Muscle of leg (tissue), 11 donors: ENCODE measurements around the gene ENKD1. TPM values are rescaled to one million over a fixed set of nuclear protein-coding genes. Genes with fewer than 3 reads are reported as not detected.

Experiments
- DNase-seq: peaks from one replicate; pipeline ENCODE4 v3.0.0; 2013
- H3K27ac ChIP-seq: one replicate; pipeline ENCODE4 v1.5.1; 2013; ENCODE audit warnings: mild to moderate bottlenecking, low read length, control low read depth
- H3K27me3 ChIP-seq: one replicate; pipeline ENCODE4 v1.6.1; 2013; ENCODE audit warnings: low read length; ENCODE audit not compliant: control insufficient read depth, insufficient read depth
- H3K36me3 ChIP-seq: one replicate; pipeline ENCODE4 v1.6.1; 2013; ENCODE audit warnings: low read length; ENCODE audit not compliant: control insufficient read depth, insufficient read depth
- H3K4me1 ChIP-seq: one replicate; pipeline ENCODE4 v1.6.1; 2013; ENCODE audit warnings: low read length; ENCODE audit not compliant: control insufficient read depth, insufficient read depth
- H3K4me3 ChIP-seq: one replicate; pipeline ENCODE4 v1.5.1; 2013; ENCODE audit warnings: low read length, control low read depth
- H3K9me3 ChIP-seq: replicated peaks from 2 replicates; pipeline ENCODE4 v1.6.1; 2013; ENCODE audit warnings: low read depth, low read length; ENCODE audit not compliant: control insufficient read depth
- WGBS: methylation state at CpG from one replicate; pipeline ENCODE4 v1.1.5; 2013; ENCODE audit warnings: missing lambda C conversion rate; ENCODE audit not compliant: insufficient coverage; 5-methylcytosine and 5-hydroxymethylcytosine counted together
- polyA plus RNA-seq, 8 donors: library from polyadenylated mRNA; unstranded; fragments of 120-200 nt; gene quantifications; one replicate each; pipeline versions ENCODE4 v1.2.1 to v1.2.3, GENCODE V29; 2013; ENCODE audit warnings: inconsistent platforms in 1 of 8, low replicate concordance in 1 of 8; ENCODE audit not compliant: insufficient read length in 8 of 8, insufficient read depth in 1 of 8
- total RNA-seq: library from RNA; stranded (reverse); fragments of 120-200 nt; gene quantifications from one replicate; pipeline ENCODE4 v1.2.4, GENCODE V29; 2013

ENKD1 gene
- total and polyA plus RNA-seq, 9 donors = 8.1 to 13.4 (median 9.1) TPM

DNA sequence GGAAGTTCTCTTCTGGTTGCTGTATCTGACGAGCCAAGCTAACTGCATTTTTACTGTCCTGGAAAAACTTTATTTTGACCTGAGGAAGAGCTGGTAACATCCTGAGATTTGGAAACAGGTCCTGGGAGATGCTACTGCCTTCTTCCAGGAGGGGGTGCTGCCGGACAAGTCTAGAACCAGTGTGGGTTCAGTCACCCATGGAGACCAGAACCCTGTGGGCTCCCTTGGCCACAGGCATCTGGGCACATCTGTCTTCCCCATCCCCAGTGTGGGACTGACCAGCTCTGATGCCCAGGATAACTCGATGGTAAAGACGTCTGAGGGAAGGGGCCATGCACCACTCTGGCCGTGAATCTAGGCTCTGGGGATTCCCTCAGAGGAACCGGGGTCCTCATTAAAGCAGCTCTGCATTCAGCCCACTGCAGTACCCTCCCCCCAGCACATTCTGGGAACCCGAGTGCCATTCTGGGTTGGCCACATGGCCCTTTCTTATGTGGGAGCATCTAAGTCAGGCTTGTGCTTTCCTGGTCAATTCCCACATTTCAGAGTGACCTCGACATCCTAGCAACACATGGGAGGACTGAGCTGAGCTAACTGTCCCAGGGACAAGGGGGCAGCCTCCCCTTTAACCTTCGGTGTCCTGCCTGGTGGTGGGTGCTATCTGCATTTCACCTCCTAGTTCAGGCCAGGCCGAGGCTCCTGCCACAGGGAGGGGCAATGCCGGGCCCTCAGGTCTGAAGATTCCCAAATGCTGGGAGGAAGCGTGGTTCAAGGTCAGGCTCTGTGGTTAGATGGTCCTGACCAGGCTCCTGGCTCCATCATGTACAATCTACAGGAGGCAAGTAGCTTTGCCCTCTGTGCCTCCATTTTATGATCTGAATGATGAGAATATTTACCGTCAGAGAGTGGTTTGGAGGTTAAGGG is 6.5 kb upstream of the ENKD1 start:
- DNase-seq = peak; percentile 56
- H3K36me3 ChIP-seq = peaks cover 5% of the 10 kb centered on the region
- H3K4me3 ChIP-seq = no peak overlapping the region
- H3K4me1 ChIP-seq = peaks cover 20% of the 10 kb centered on the region
- 59% methylated on average over 11 of the region's 13 CpGs for WGBS
- H3K27ac ChIP-seq = peak overlapping the region; percentile 87
- H3K9me3 ChIP-seq = no peaks in the 10 kb centered on the region
- H3K27me3 ChIP-seq = no peaks in the 10 kb centered on the region

DNA sequence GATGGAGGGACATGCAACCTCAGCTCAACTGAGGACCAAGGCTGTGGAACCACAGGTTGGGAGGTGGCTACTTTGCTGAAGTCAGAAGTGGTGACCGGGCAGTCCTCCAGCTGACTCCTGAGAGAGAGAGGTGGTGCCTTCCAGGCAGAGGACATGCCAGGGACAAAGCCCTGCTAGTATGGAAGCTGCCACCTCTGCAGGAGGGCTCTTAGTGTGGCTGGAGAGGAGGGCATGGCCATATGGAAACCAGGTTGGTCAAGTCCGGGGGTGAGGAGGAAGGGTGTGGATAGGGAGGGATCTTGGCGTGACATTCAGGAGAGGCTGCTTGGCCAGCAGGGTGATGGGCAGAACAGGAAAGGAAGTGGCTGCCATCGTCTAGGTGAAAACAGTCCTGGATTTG is 5.8 kb upstream of the ENKD1 start:
- 27% methylated on average over 3 of the region's 4 CpGs for WGBS
- DNase-seq = no peak
- Histone ChIP-seq H3K36me3 (peaks cover 5% of the 10 kb centered on the region), H3K9me3 (no peaks in the 10 kb centered on the region), H3K27ac (no peak overlapping the region), H3K4me3 (no peak overlapping the region), H3K27me3 (no peaks in the 10 kb centered on the region), H3K4me1 (peaks cover 26% of the 10 kb centered on the region)

DNA sequence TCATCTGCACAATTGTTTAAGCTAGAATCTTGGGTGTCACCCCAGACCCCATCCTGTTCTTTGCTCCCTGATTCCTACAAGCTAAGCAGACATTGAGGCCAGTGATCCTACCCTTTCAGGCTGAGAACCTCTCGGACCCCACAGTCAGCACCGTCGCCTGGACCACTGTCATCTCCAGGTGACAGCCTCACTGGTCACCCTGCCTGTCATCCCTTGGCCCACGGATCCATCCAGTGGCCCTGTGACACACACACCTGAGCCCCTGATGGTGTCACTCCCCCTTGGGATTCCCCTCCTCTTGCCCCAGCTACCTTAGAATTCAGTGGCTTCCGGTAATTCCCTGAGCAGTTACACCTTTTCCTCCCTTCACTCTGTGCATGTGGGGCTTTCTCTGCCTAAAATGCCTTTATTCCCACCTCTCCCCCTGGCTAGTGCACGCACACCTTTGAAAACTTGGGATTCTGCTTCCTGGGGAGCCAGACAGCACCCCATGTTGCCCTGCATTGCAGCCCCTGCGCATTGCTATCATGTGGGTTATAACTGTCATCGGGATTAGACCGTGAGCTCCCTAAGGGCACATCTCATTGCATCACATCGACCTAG is 3.0 kb upstream of the ENKD1 start:
- DNase-seq = no peak
- H3K9me3 ChIP-seq = no peaks in the 10 kb centered on the region
- no peak overlapping the region for H3K4me3 ChIP-seq
- H3K36me3 ChIP-seq = peaks cover 3% of the 10 kb centered on the region
- no peaks in the 10 kb centered on the region for H3K27me3 ChIP-seq
- H3K4me1 ChIP-seq = peaks cover 40% of the 10 kb centered on the region
- 83% methylated on average over 10 of the region's 10 CpGs for WGBS
- no peak overlapping the region for H3K27ac ChIP-seq

DNA sequence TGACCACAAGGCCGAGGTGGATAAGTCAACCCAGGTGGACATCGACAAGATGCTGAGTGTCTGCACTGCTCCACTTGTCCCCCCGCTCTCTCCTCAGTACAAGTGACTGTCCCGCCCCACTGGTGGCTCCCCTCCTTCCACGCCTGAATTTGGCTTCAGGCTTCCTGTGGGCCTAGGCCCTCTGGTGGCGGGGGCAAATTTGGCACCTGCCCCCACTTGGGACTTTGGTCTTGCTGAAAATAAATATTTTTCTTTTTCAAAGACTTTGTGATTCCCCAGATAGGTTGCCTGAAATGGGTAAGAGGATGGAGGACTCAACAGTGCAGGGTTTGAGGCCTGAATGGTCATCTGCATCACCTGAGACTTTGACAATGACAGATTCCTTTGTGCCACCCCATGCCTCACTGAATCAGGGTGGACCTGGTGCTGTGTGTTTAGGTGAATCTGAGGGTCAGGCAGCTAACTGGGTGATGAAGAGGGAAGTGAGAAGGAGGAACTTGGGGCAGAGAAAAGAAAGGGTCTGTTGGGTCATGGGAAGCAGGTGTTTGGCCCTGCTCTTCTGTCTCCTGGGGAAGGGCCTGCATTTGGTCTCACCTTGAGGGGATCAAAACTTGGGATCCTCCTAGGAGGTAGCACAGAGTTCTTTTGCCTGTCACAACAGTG is 2.1 kb upstream of the ENKD1 start:
- Histone ChIP-seq H3K36me3 (peaks cover 8% of the 10 kb centered on the region), H3K9me3 (no peaks in the 10 kb centered on the region), H3K27ac (no peak overlapping the region), H3K4me3 (no peak overlapping the region), H3K4me1 (peaks cover 35% of the 10 kb centered on the region), H3K27me3 (no peaks in the 10 kb centered on the region)
- whole genome bisulfite sequencing = 95% methylated on average over 3 of the region's 6 CpGs
- no peak for DNase-seq

DNA sequence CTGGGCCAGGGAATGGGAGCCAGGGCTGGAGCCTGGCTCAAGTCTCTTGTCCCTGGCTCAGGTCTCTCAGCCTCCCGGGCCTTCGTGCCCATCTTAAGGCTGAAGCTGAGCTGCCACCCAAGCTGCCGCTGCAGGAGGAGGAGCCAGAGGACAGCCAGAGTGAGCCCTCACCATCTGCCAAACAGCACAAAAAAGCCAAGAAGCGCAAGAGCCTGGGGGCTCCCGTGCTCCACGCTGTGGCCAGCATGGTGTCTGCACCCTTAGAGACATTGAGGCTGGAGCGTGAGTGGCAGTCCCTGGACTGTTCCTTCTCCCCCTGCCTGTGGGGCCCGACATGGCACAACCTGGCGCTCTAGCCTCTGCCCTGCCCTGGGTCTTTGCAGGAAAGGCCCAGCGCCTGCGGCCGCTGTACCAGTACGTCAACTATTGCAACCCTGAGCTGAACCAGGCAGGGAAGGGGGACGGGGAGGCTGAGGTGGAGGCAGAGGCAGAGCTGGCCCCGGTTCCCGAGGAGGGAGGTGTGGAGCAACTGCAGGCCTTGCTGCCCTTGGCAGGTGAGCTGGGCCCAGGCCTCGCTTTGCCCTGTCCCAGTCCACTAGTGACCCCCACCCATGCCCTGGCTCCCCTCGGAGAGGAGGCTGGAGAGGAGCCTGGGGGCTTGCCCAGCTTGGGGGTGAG is 1.4 kb upstream of the ENKD1 start:
- DNase-seq = peak; percentile 94
- H3K4me1 ChIP-seq = peaks cover 29% of the 10 kb centered on the region
- WGBS = 7% methylated on average over 14 of the region's 18 CpGs

DNA sequence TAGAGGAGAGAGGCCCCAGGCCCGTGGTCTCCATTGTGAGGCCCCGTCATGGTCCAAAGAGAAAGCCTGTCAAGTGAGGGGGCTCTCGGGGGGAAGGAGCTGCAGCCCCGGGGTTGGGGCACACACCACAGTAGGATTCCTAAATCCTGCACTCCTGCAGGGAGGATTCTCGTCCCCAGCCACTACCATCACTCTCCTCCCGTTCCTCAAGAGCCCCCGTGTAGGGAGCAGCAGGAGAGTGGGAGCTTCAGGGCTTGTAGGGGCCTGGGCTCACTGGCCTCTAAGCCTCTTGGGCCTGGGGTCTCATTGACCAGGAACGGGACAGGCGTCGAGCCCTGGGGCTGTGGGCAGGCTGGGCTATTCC is 885 bp upstream of the ENKD1 start:
- 18% methylated on average over 5 of the region's 10 CpGs for WGBS
- DNase-seq = no peak
- H3K27me3 ChIP-seq = no peaks in the 10 kb centered on the region

More for the DNA sequence above, 1.4 kb upstream of the ENKD1 start:
- Histone ChIP-seq H3K27ac (peak overlapping the region; percentile 81), H3K36me3 (peaks cover 15% of the 10 kb centered on the region), H3K27me3 (no peaks in the 10 kb centered on the region), H3K4me3 (no peak overlapping the region), H3K9me3 (no peaks in the 10 kb centered on the region)

DNA sequence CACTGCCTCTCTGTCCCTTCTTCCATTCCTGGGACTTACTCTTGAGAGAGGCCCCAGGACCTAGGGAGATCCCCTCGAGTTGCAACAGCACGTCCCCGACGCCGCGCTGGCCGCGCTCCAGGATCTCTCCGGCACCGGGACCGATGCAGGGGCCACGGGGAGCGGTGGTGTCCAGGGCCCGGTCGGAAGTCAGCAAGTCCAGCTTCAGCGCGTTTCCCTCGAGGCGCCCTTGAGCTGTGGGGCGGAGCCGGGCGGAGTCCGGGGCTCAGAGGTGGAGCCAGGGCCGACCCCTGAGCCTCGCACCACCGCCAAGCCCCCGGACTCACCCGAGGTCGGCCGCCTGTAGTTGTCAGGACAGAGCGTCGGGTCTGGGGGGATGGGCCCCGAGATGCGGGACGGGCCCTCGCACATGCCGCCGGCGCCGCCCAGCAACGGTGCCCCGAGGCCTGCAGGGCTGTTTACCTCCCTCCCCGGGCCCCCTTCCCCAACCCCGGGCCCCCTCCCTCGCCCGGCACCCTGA is 458 bp downstream of the ENKD1 start:
- WGBS = under 1% methylated on average over 44 of the region's 46 CpGs
- Histone ChIP-seq H3K27ac (no peak overlapping the region), H3K4me3 (peak overlapping the region; percentile 67), H3K9me3 (no peaks in the 10 kb centered on the region), H3K27me3 (no peaks in the 10 kb centered on the region), H3K36me3 (peaks cover 20% of the 10 kb centered on the region), H3K4me1 (peaks cover 32% of the 10 kb centered on the region)
- peak; percentile 44 for DNase-seq

More for the DNA sequence above, 885 bp upstream of the ENKD1 start:
- peak overlapping the region; percentile 81 for H3K27ac ChIP-seq
- peak overlapping the region; percentile 67 for H3K4me3 ChIP-seq
- H3K36me3 ChIP-seq = peaks cover 19% of the 10 kb centered on the region
- H3K9me3 ChIP-seq = no peaks in the 10 kb centered on the region
- peaks cover 27% of the 10 kb centered on the region for H3K4me1 ChIP-seq

DNA sequence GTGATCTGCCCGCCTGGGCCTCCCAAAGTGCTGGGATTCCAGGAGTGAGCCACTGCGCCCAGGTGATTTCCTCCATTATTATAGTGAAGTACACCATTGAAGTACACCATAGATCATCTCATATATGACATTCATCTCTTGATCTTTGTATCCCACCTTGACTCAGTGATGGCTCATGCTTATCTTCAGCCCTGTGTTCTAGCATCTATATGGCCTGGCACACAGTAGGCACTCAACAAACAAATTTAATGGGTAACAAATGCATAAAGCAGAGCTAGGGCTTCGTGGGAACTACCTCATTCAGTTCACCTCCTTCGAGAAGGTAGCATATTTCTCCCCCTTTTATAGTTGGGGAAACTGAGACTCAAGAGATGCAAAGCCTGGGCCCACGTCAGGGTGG is 952 bp downstream of the ENKD1 start:
- WGBS = 83% methylated on average over 1 of the region's 5 CpGs
- peak overlapping the region; percentile 67 for H3K4me3 ChIP-seq
- DNase-seq = no peak
- peaks cover 34% of the 10 kb centered on the region for H3K4me1 ChIP-seq
- no peaks in the 10 kb centered on the region for H3K27me3 ChIP-seq
- no peak overlapping the region for H3K27ac ChIP-seq
- no peaks in the 10 kb centered on the region for H3K9me3 ChIP-seq
- H3K36me3 ChIP-seq = peaks cover 20% of the 10 kb centered on the region

DNA sequence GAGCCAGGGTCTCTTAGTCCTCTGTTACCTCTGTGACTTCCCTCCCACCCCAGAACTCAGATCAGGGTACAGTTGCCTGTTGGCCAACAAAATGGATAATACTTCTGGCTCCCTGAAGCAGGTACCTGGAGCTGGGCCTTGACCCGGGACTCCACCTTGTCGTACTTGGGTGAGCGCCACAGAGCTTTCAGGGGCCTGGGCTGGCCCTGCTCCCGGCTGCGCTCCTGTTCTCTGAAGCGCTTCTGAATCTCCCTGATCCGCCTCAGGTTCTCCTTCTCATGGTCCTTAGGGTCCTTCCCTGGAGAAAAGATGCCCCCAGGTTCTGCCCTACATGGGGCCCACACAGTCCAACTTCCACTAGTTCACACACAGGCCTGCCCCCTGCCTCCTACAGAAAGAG is 1.7 kb downstream of the ENKD1 start:
- Histone ChIP-seq H3K27me3 (no peaks in the 10 kb centered on the region), H3K4me1 (peaks cover 34% of the 10 kb centered on the region), H3K4me3 (no peak overlapping the region), H3K9me3 (no peaks in the 10 kb centered on the region), H3K36me3 (peaks cover 20% of the 10 kb centered on the region), H3K27ac (no peak overlapping the region)
- 91% methylated on average over 7 of the region's 7 CpGs for WGBS
- no peak for DNase-seq
